Stomach (tissue), 9 donors: ENCODE data around the gene GMDS. TPM values are rescaled to one million over a fixed set of nuclear protein-coding genes. Genes with fewer than 3 reads are reported as not detected.

ENCODE experiments used
- DNase-seq, 2 donors: peaks; one replicate each; pipeline versions ENCODE4 v3.0.0 to v3.0.0-alpha.2; 2013 to 2019
- H3K27ac ChIP-seq, 5 donors: fragments of 200-600 bp in 4 of 5; sonication (generic) in 4 of 5; one replicate each; pipeline ENCODE4 v1.5.1; 2013 to 2019; ENCODE audit warnings: mild to moderate bottlenecking in 1 of 5, moderate library complexity in 1 of 5
- H3K27me3 ChIP-seq, 3 donors: fragments of 200-600 bp; sonication (generic); one replicate each; pipeline ENCODE4 v1.5.1; 2017 to 2019; ENCODE audit warnings: mixed run types in 1 of 3
- H3K36me3 ChIP-seq, 4 donors: fragments of 200-600 bp; sonication (generic); 1 replicate in 3 of 4; 2 replicates in 1 of 4; pipeline ENCODE4 v1.5.1; 2016 to 2019
- H3K4me1 ChIP-seq, 4 donors: fragments of 200-600 bp; sonication (generic); one replicate each; pipeline ENCODE4 v1.5.1; 2016 to 2019
- H3K4me3 ChIP-seq, 4 donors: fragments of 200-600 bp; sonication (generic) in 3 of 4; one replicate each; pipeline ENCODE4 v1.5.1; 2016 to 2019; ENCODE audit warnings: mild to moderate bottlenecking in 1 of 4
- H3K9me3 ChIP-seq, 4 donors: fragments of 200-600 bp; sonication (generic); one replicate each; pipeline ENCODE4 v1.5.1; 2016 to 2019
- EP300 ChIP-seq: sonication (generic); formaldehyde crosslinking; IDR thresholded peaks from one replicate; pipeline ENCODE4 v1.6.1; 2017; ENCODE audit warnings: antibody characterized with exemption
- POLR2A ChIP-seq, 4 donors: fragments of 450-650 bp; IDR thresholded peaks; one replicate each; pipeline ENCODE4 v1.6.1; 2016; ENCODE audit warnings: antibody characterized with exemption in 4 of 4, control low read depth in 2 of 4, mild to moderate bottlenecking in 1 of 4, moderate library complexity in 1 of 4
- POLR2AphosphoS5 ChIP-seq, 3 donors: sonication (generic); formaldehyde crosslinking; IDR thresholded peaks; one replicate each; pipeline ENCODE4 v1.6.1; 2016; ENCODE audit warnings: antibody characterized with exemption in 3 of 3
- WGBS, 5 donors: extraction: QIAGEN DNeasy Blood & Tissue Kit in 3 of 5; methylation state at CpG; one replicate each; pipeline versions ENCODE4 v1.1.5 to v1.1.7; 2013 to 2018; 5-methylcytosine and 5-hydroxymethylcytosine counted together
- intact Hi-C: fragments of 100-400 bp; cut with DNase I; formaldehyde crosslinking; loops from one replicate; pipeline ENCODE4 v1.15.1; 2023; ENCODE audit warnings: low total_unique reads
- polyA plus RNA-seq, 3 donors: library from polyadenylated mRNA; stranded (reverse); fragments of 200-250 nt; gene quantifications; one replicate each; pipeline ENCODE4 v1.2.3, GENCODE V29; 2013
- total RNA-seq, 5 donors: library from RNA; depleted of rRNA; stranded (reverse); fragments of >200 nt; gene quantifications; one replicate each; pipeline versions ENCODE4 v1.1.0 to v1.2.3, GENCODE V29; 2014 to 2016
- TF ChIP-seq, protein P1 (sequence below), 7 experiments: fragments of 450-650 bp in 4 of 7; fragments of 200-600 bp in 3 of 7; sonication (generic) in 3 of 7; IDR thresholded peaks; one replicate each; pipeline ENCODE4 v1.5.1; 2016 to 2019; ENCODE audit warnings: antibody characterized with exemption in 7 of 7, control low read depth in 2 of 7, mild to moderate bottlenecking in 1 of 7
- donor health status: healthy with polysubstance abuse.
- donor health status: Bipolar disorder and iron deficiency.
- donor health status: healthy.

The GMDS gene
- total and polyA plus RNA-seq, 8 donors, result 83.7 to 262 (median 121) TPM

DNA sequence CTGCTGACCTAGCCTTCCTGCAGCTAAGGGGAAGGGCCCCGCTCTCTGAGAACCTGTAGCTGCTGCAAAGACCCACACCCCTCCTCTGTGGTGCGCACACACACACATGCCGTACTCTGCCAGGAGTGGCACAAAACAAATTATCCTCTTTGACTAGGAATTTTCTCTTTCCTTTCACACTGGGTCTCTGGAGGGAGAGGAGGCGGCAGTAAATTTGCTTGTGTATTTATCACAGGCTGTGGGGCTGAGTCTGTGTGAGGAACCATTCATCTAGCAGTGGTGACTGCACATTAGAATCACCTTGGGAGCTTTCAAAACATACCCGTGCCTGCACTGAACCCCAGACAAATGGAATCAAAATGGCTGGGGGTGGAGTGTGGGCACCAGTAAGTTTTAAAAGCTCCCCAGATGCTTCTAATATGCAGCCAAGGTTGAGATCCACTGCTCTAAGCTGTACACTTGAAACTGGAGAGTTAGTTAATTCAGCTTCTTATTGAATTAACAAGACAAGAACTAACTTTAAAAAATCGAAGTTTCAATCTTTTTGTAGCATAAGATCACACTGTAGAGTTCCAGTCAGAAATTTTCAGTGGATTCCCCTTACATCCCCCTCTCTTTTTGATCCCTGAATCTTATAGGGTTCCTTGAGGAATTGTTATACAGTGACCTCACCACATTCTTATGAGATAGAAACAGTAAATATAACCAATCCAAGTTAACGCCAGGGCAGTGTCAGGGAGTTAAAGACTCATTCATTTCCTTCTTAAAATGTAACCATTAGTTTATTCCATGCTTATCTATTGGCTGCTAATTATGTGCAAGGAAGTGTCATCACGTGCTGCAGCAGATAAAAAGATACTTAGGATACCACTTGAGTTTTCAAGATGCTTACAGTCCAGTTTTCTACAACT is 29.8 kb upstream of the GMDS start:
- intact Hi-C loops, result no loop called here
- peak in 1 of 2 donors; percentile 59 for DNase-seq
- H3K27me3 ChIP-seq, result no peaks in the 10 kb centered on the region
- H3K9me3 ChIP-seq, result peaks cover 0 to 20% (median 1%) of the 10 kb centered on the region in 4 donors
- H3K36me3 ChIP-seq, result peaks cover 2 to 45% (median 27%) of the 10 kb centered on the region in 4 donors
- H3K4me3 ChIP-seq, result no peak overlapping the region
- peaks cover 0 to 14% (median 12%) of the 10 kb centered on the region in 4 donors for H3K4me1 ChIP-seq
- TF ChIP-seq POLR2A (IDR thresholded peaks at IDR 0.05) (no peak), EP300 (no peak), POLR2AphosphoS5 (IDR thresholded peaks at IDR 0.05) (no peak)
- TF ChIP-seq, protein P1, sequence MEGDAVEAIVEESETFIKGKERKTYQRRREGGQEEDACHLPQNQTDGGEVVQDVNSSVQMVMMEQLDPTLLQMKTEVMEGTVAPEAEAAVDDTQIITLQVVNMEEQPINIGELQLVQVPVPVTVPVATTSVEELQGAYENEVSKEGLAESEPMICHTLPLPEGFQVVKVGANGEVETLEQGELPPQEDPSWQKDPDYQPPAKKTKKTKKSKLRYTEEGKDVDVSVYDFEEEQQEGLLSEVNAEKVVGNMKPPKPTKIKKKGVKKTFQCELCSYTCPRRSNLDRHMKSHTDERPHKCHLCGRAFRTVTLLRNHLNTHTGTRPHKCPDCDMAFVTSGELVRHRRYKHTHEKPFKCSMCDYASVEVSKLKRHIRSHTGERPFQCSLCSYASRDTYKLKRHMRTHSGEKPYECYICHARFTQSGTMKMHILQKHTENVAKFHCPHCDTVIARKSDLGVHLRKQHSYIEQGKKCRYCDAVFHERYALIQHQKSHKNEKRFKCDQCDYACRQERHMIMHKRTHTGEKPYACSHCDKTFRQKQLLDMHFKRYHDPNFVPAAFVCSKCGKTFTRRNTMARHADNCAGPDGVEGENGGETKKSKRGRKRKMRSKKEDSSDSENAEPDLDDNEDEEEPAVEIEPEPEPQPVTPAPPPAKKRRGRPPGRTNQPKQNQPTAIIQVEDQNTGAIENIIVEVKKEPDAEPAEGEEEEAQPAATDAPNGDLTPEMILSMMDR (IDR thresholded peaks at IDR 0.05), result no peak
- peak overlapping the region in 1 of 5 donors; percentile 22 for H3K27ac ChIP-seq
- 62 to 75% (median 71%) methylated on average over 8 of the region's 8 CpGs for WGBS, 5 donors

DNA sequence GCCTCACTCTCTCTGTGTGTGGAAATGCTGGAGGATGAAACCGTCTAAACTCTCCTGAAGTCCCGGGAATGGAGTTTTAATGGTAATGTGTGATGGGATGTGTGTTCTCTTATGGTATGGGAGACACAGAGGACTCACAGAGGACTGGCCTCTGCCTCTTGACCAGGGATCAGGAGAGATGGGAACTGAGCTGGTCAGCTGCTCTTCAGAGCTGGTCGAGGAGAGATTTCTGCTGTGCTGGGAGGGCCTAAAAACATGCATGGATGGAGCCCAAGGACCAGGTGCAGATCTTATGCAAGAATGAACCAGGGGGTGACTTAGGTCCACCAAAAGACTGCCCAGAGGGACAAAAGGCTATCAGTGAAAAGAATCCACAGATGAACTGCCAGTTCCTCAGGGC is 27.3 kb upstream of the GMDS start:
- Histone ChIP-seq H3K9me3 (no peaks in the 10 kb centered on the region), H3K4me3 (no peak overlapping the region), H3K4me1 (peaks cover 0 to 15% (median 12%) of the 10 kb centered on the region in 4 donors), H3K27ac (no peak overlapping the region), H3K27me3 (no peaks in the 10 kb centered on the region), H3K36me3 (peaks cover 2 to 55% (median 41%) of the 10 kb centered on the region in 4 donors)
- intact Hi-C loops, result no loop called here
- no peak for TF ChIP-seq POLR2AphosphoS5 (IDR thresholded peaks at IDR 0.05)
- no peak for TF ChIP-seq EP300
- TF ChIP-seq POLR2A (IDR thresholded peaks at IDR 0.05), result no peak
- TF ChIP-seq, protein P1 (IDR thresholded peaks at IDR 0.05), result no peak
- 91 to 100% (median 95%) methylated on average over 3 of the region's 3 CpGs for WGBS, 5 donors
- no peak for DNase-seq

DNA sequence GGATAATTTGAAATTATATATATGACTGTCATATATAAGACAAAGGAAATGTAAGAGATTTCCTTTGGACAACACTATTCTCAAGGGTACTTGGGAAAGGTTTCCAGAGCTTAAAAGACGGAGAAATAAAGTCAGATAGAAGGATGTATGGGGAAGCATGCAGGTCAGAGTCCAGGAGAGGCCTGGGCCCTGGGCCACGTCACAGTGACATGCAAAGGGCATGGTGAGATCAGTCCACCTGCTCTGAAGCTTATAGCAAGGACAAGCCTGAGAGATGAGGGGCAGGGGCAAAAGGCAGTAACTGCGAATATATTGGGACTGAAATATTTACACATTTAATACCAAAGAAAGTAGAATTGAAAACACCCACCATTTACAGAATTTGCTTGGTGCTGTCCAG is 24.6 kb upstream of the GMDS start:
- H3K4me1 ChIP-seq, result peaks cover 0 to 16% (median 2%) of the 10 kb centered on the region in 4 donors
- H3K27me3 ChIP-seq, result no peaks in the 10 kb centered on the region
- TF ChIP-seq EP300 (no peak), POLR2A (IDR thresholded peaks at IDR 0.05) (no peak), POLR2AphosphoS5 (IDR thresholded peaks at IDR 0.05) (no peak)
- TF ChIP-seq, protein P1 (IDR thresholded peaks at IDR 0.05), result no peak
- intact Hi-C loops, result no loop called here
- H3K36me3 ChIP-seq, result peaks cover 2 to 61% (median 43%) of the 10 kb centered on the region in 4 donors
- no peaks in the 10 kb centered on the region for H3K9me3 ChIP-seq
- no peak for DNase-seq
- H3K4me3 ChIP-seq, result no peak overlapping the region
- 93 to 95% (median 95%) methylated on average over 3 of the region's 3 CpGs for WGBS, 5 donors
- no peak overlapping the region for H3K27ac ChIP-seq

DNA sequence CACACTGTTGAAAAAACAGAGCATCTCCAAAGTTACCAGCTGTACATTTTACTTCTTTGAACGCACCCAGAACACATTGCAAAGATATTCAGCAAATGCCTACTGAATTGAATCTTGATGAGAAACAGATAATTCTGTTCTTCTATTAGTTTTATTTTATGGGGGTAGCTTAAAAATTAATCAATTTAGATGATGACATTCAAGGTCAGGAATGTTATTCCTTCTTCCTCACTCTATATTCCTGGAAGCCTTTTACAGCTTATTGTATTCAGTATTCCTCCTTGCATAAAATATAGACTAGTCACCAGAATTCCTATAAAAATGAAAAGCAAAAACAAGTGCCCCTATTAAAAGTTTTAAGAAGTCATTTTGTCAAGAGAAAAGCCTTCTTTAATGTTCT is 21.4 kb upstream of the GMDS start:
- 67 to 82% (median 79%) methylated on average over 1 of the region's 1 CpG for WGBS, 5 donors
- H3K9me3 ChIP-seq, result no peaks in the 10 kb centered on the region
- no peak for TF ChIP-seq POLR2AphosphoS5 (IDR thresholded peaks at IDR 0.05)
- TF ChIP-seq EP300, result no peak
- TF ChIP-seq, protein P1 (IDR thresholded peaks at IDR 0.05), result no peak

More for the DNA sequence above, 21.4 kb upstream of the GMDS start:
- Histone ChIP-seq H3K4me1 (peaks cover 0 to 12% (median 0%) of the 10 kb centered on the region in 4 donors), H3K4me3 (no peak overlapping the region), H3K27ac (peak overlapping the region in 1 of 5 donors; percentile 1), H3K36me3 (peaks cover 0 to 41% (median 33%) of the 10 kb centered on the region in 4 donors), H3K27me3 (no peaks in the 10 kb centered on the region)
- DNase-seq, result no peak
- intact Hi-C loops, result no loop called here
